ENCODE results near the gene RRAGB.

RRAGB gene

DNA sequence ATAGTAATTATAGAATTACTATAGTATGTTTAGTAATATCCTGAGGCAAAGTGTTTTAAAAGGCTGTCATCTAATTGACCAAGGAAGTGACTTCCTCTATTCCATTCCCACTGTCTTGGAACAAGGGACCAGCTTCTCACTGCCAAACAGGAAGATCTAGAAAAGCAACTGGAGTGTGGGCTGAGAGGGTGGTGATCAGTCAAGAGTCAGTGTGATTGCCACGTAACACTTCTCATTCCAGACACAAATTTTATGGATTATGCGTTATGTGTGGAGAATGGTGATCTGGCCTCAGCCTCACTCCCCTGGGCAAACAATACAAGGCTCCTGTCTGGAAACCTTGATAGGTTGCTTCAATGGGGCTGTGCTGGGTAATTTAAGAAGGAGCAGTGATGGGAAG is 60.0 kb downstream of the RRAGB start:
- H3K9me3 ChIP-seq (ENCODE audit: control insufficient read depth, insufficient read depth, low read length), result no peaks in the 10 kb centered on the region
- no peaks in the 10 kb centered on the region for H3K36me3 ChIP-seq (ENCODE audit: control insufficient read depth, insufficient read depth, low read length)
- H3K4me1 ChIP-seq (ENCODE audit: control insufficient read depth, insufficient read depth, low read length), result no peaks in the 10 kb centered on the region
- no peak overlapping the region for H3K4me3 ChIP-seq (ENCODE audit: low read depth, low read length)
- H3K27me3 ChIP-seq (ENCODE audit: control insufficient read depth, insufficient read depth, low read length), result no peaks in the 10 kb centered on the region
- H3K9ac ChIP-seq (ENCODE audit: low read depth, low read length), result no peak overlapping the region

DNA sequence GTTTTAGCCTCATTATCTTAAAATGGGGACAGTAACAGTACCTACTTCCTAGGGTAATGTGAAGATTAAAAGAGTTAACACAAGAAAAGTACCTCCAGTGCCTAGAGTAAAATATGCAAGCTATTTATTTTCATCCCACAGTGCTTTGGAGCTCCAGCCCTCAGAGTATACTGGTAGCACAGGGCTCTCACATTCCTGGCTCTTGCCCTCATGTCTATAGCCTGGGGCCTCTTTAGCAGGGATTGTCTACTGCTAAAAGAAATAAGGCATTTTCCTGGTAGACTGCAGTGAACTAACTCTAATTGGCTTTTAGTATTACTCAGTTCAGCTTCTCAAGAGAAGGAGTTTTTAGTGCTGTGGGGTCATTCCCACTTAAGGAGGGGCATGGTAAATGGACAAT is 60.8 kb downstream of the RRAGB start:
- H3K4me1 ChIP-seq (ENCODE audit: control insufficient read depth, insufficient read depth, low read length), result no peaks in the 10 kb centered on the region
- no peaks in the 10 kb centered on the region for H3K9me3 ChIP-seq (ENCODE audit: control insufficient read depth, insufficient read depth, low read length)
- no peaks in the 10 kb centered on the region for H3K36me3 ChIP-seq (ENCODE audit: control insufficient read depth, insufficient read depth, low read length)
- no peak overlapping the region for H3K4me3 ChIP-seq (ENCODE audit: low read depth, low read length)
- no peaks in the 10 kb centered on the region for H3K27me3 ChIP-seq (ENCODE audit: control insufficient read depth, insufficient read depth, low read length)
- H3K9ac ChIP-seq (ENCODE audit: low read depth, low read length), result no peak overlapping the region

GRCh38 chrX:55783723-55784122 is 66.2 kb downstream of the RRAGB start:
- Histone ChIP-seq H3K27me3 (ENCODE audit: control insufficient read depth, insufficient read depth, low read length) (no peaks in the 10 kb centered on the region), H3K4me1 (ENCODE audit: control insufficient read depth, insufficient read depth, low read length) (no peaks in the 10 kb centered on the region), H3K9me3 (ENCODE audit: control insufficient read depth, insufficient read depth, low read length) (no peaks in the 10 kb centered on the region), H3K9ac (ENCODE audit: low read depth, low read length) (no peak overlapping the region), H3K4me3 (ENCODE audit: low read depth, low read length) (no peak overlapping the region), H3K36me3 (ENCODE audit: control insufficient read depth, insufficient read depth, low read length) (no peaks in the 10 kb centered on the region)

DNA sequence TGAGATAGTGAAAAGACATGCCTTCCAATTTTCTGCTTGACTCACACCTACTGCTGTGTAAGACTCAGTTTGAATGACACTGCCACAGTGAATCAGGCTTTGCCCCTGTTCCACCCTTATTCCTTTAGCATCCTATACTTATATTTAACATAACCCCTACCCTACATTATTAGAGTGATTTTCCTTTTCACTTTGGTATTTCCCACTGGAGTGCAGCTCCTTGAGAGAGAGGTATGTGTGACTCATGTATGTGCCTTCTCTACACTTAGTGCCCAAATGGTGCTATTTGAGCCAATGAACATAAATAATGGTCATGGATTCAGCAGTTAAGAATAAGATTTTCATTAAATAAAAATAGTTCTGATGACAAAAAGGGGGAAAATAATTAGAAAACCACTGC is 69.5 kb downstream of the RRAGB start:
- H3K4me3 ChIP-seq (ENCODE audit: low read depth, low read length), result no peak overlapping the region
- H3K4me1 ChIP-seq (ENCODE audit: control insufficient read depth, insufficient read depth, low read length), result no peaks in the 10 kb centered on the region
- no peaks in the 10 kb centered on the region for H3K36me3 ChIP-seq (ENCODE audit: control insufficient read depth, insufficient read depth, low read length)
- no peaks in the 10 kb centered on the region for H3K27me3 ChIP-seq (ENCODE audit: control insufficient read depth, insufficient read depth, low read length)
- no peaks in the 10 kb centered on the region for H3K9me3 ChIP-seq (ENCODE audit: control insufficient read depth, insufficient read depth, low read length)
- no peak overlapping the region for H3K9ac ChIP-seq (ENCODE audit: low read depth, low read length)

- Histone ChIP-seq H3K9me3 (ENCODE audit: control insufficient read depth, insufficient read depth, low read length) (no peaks in the 10 kb centered on the region), H3K27me3 (ENCODE audit: control insufficient read depth, insufficient read depth, low read length) (no peaks in the 10 kb centered on the region), H3K4me1 (ENCODE audit: control insufficient read depth, insufficient read depth, low read length) (no peaks in the 10 kb centered on the region), H3K36me3 (ENCODE audit: control insufficient read depth, insufficient read depth, low read length) (no peaks in the 10 kb centered on the region), H3K4me3 (ENCODE audit: low read depth, low read length) (no peak overlapping the region), H3K9ac (ENCODE audit: low read depth, low read length) (no peak overlapping the region)
Measured at GRCh38 chrX:55787727-55788126, 70.2 kb downstream of the RRAGB start.

GRCh38 chrX:55794405-55794804 is 76.9 kb downstream of the RRAGB start:
- Histone ChIP-seq H3K9me3 (ENCODE audit: control insufficient read depth, insufficient read depth, low read length) (no peaks in the 10 kb centered on the region), H3K36me3 (ENCODE audit: control insufficient read depth, insufficient read depth, low read length) (no peaks in the 10 kb centered on the region), H3K4me1 (ENCODE audit: control insufficient read depth, insufficient read depth, low read length) (no peaks in the 10 kb centered on the region), H3K4me3 (ENCODE audit: low read depth, low read length) (no peak overlapping the region), H3K27me3 (ENCODE audit: control insufficient read depth, insufficient read depth, low read length) (no peaks in the 10 kb centered on the region), H3K9ac (ENCODE audit: low read depth, low read length) (no peak overlapping the region)

DNA sequence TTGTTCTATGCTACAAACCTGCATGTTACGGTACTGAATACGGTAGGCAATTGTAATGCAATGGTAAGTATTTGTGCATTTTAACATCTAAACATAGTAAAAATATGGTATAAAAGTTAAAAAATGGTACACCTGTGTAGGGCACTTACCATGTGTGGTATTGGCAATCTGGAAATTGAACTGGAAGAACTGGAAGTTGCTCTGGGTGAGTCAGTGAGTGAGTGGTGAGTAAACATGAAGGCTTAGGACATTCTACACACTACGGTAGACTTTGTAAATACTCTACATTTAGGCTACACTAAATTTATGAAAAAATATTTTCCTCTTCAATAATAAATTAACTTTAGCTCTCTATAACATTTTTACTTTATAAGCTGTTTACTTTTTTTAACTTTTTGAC is 78.9 kb downstream of the RRAGB start:
- no peaks in the 10 kb centered on the region for H3K36me3 ChIP-seq (ENCODE audit: control insufficient read depth, insufficient read depth, low read length)

GRCh38 chrX:55801811-55802210 is 84.3 kb downstream of the RRAGB start:
- Histone ChIP-seq H3K4me1 (ENCODE audit: control insufficient read depth, insufficient read depth, low read length) (no peaks in the 10 kb centered on the region), H3K27me3 (ENCODE audit: control insufficient read depth, insufficient read depth, low read length) (no peaks in the 10 kb centered on the region), H3K9ac (ENCODE audit: low read depth, low read length) (no peak overlapping the region), H3K4me3 (ENCODE audit: low read depth, low read length) (no peak overlapping the region), H3K9me3 (ENCODE audit: control insufficient read depth, insufficient read depth, low read length) (no peaks in the 10 kb centered on the region), H3K36me3 (ENCODE audit: control insufficient read depth, insufficient read depth, low read length) (no peaks in the 10 kb centered on the region)

More for the DNA sequence above, 78.9 kb downstream of the RRAGB start:
- Histone ChIP-seq H3K4me1 (ENCODE audit: control insufficient read depth, insufficient read depth, low read length) (no peaks in the 10 kb centered on the region), H3K4me3 (ENCODE audit: low read depth, low read length) (no peak overlapping the region), H3K9me3 (ENCODE audit: control insufficient read depth, insufficient read depth, low read length) (no peaks in the 10 kb centered on the region), H3K27me3 (ENCODE audit: control insufficient read depth, insufficient read depth, low read length) (no peaks in the 10 kb centered on the region), H3K9ac (ENCODE audit: low read depth, low read length) (no peak overlapping the region)

All from iPS-15b (cell line).